ENCODE measurements around the gene NLRP4. TPM values are rescaled to one million over a fixed set of nuclear protein-coding genes. Genes with fewer than 3 reads are reported as not detected.

The NLRP4 gene
- total RNA-seq, 1 donor from 2014 or later = not detected

GRCh38 chr19:55867101-55867500 is 30.8 kb downstream of the NLRP4 start:
- H3K27ac Mint-ChIP-seq (ENCODE audit: unreplicated experiment) = no peak overlapping the region

GRCh38 chr19:55870736-55871135 is 34.4 kb downstream of the NLRP4 start:
- no peaks in the 10 kb centered on the region for H3K4me1 Mint-ChIP-seq (ENCODE audit: low read depth)
- TF ChIP-seq CTCF (IDR thresholded peaks at IDR 0.05) = no peak

More at GRCh38 chr19:55867101-55867500, 30.8 kb downstream of the NLRP4 start:
- Mint-ChIP-seq H3K36me3 (ENCODE audit: low read depth) (peaks cover 1% of the 10 kb centered on the region), H3K4me3 (ENCODE audit: unreplicated experiment) (no peak overlapping the region), H3K9me3 (ENCODE audit: low read depth) (peaks cover 50% of the 10 kb centered on the region), H3K4me1 (ENCODE audit: low read depth) (no peaks in the 10 kb centered on the region), H3K27me3 (ENCODE audit: low read depth) (no peaks in the 10 kb centered on the region)
- no peak for TF ChIP-seq CTCF (IDR thresholded peaks at IDR 0.05)
- DNase-seq (ENCODE audit: low spot score) = no peak

GRCh38 chr19:55877211-55877610 is 40.9 kb downstream of the NLRP4 start:
- DNase-seq (ENCODE audit: low spot score) = no peak
- Mint-ChIP-seq H3K27ac (ENCODE audit: unreplicated experiment) (no peak overlapping the region), H3K4me3 (ENCODE audit: unreplicated experiment) (no peak overlapping the region), H3K4me1 (ENCODE audit: low read depth) (no peaks in the 10 kb centered on the region), H3K9me3 (ENCODE audit: low read depth) (peaks cover 65% of the 10 kb centered on the region), H3K27me3 (ENCODE audit: low read depth) (no peaks in the 10 kb centered on the region), H3K36me3 (ENCODE audit: low read depth) (no peaks in the 10 kb centered on the region)
- no peak for TF ChIP-seq CTCF (IDR thresholded peaks at IDR 0.05)

More at GRCh38 chr19:55870736-55871135, 34.4 kb downstream of the NLRP4 start:
- Mint-ChIP-seq H3K27me3 (ENCODE audit: low read depth) (no peaks in the 10 kb centered on the region), H3K4me3 (ENCODE audit: unreplicated experiment) (no peak overlapping the region), H3K27ac (ENCODE audit: unreplicated experiment) (no peak overlapping the region), H3K9me3 (ENCODE audit: low read depth) (peaks cover 57% of the 10 kb centered on the region), H3K36me3 (ENCODE audit: low read depth) (no peaks in the 10 kb centered on the region)
- DNase-seq (ENCODE audit: low spot score) = no peak

GRCh38 chr19:55882626-55883025 is 46.3 kb downstream of the NLRP4 start:
- no peak overlapping the region for H3K4me3 Mint-ChIP-seq (ENCODE audit: unreplicated experiment)
- DNase-seq (ENCODE audit: low spot score) = no peak
- no peaks in the 10 kb centered on the region for H3K4me1 Mint-ChIP-seq (ENCODE audit: low read depth)
- peaks cover 62% of the 10 kb centered on the region for H3K9me3 Mint-ChIP-seq (ENCODE audit: low read depth)
- no peak for TF ChIP-seq CTCF (IDR thresholded peaks at IDR 0.05)
- no peaks in the 10 kb centered on the region for H3K36me3 Mint-ChIP-seq (ENCODE audit: low read depth)
- no peaks in the 10 kb centered on the region for H3K27me3 Mint-ChIP-seq (ENCODE audit: low read depth)
- H3K27ac Mint-ChIP-seq (ENCODE audit: unreplicated experiment) = no peak overlapping the region

GRCh38 chr19:55898911-55899310 is 62.6 kb downstream of the NLRP4 start:
- Mint-ChIP-seq H3K4me3 (ENCODE audit: unreplicated experiment) (no peak overlapping the region), H3K9me3 (ENCODE audit: low read depth) (peaks cover 55% of the 10 kb centered on the region), H3K4me1 (ENCODE audit: low read depth) (no peaks in the 10 kb centered on the region), H3K27me3 (ENCODE audit: low read depth) (no peaks in the 10 kb centered on the region), H3K27ac (ENCODE audit: unreplicated experiment) (no peak overlapping the region), H3K36me3 (ENCODE audit: low read depth) (peaks cover 2% of the 10 kb centered on the region)
- TF ChIP-seq CTCF (IDR thresholded peaks at IDR 0.05) = no peak
- no peak for DNase-seq (ENCODE audit: low spot score)
